ENCODE measurements around the gene ARL9.

Gene ARL9

GRCh38 chr4:56531149-56531770 lies 25.7 kb downstream of the ARL9 start:
- in situ Hi-C loops (cut with HindIII; ENCODE audit: low sequenced_read_pairs): no loop called here

GRCh38 chr4:56531823-56532222 lies 26.2 kb downstream of the ARL9 start:
- in situ Hi-C loops (cut with HindIII; ENCODE audit: low sequenced_read_pairs): no loop called here

- in situ Hi-C loops (cut with HindIII; ENCODE audit: low sequenced_read_pairs): no loop called here
Measured at GRCh38 chr4:56532239-56532638, 26.6 kb downstream of the ARL9 start.

- in situ Hi-C loops (cut with HindIII; ENCODE audit: low sequenced_read_pairs): loop anchor here (5.0 kb wide), 1 partner anchor 74 kb away; no protein-coding TSS in a partner anchor
Measured at GRCh38 chr4:56535915-56536314, 30.3 kb downstream of the ARL9 start.

- in situ Hi-C loops (cut with HindIII; ENCODE audit: low sequenced_read_pairs): loop anchor here (5.0 kb wide), 1 partner anchor 75 kb away; no protein-coding TSS in a partner anchor
Measured at GRCh38 chr4:56537147-56537546, 31.6 kb downstream of the ARL9 start.

GRCh38 chr4:56540826-56541225 lies 35.2 kb downstream of the ARL9 start:
- in situ Hi-C loops (cut with HindIII; ENCODE audit: low sequenced_read_pairs): no loop called here

- in situ Hi-C loops (cut with HindIII; ENCODE audit: low sequenced_read_pairs): no loop called here
Measured at GRCh38 chr4:56544573-56545131, 39.1 kb downstream of the ARL9 start.

- in situ Hi-C loops (cut with HindIII; ENCODE audit: low sequenced_read_pairs): loop anchor here (5.0 kb wide), 1 partner anchor 77 kb away; no protein-coding TSS in a partner anchor
Measured at GRCh38 chr4:56550642-56551041, 45.1 kb downstream of the ARL9 start.

GRCh38 chr4:56551516-56551915 lies 45.9 kb downstream of the ARL9 start:
- in situ Hi-C loops (cut with HindIII; ENCODE audit: low sequenced_read_pairs): loop anchor here (5.0 kb wide), 1 partner anchor 76 kb away; no protein-coding TSS in a partner anchor

GRCh38 chr4:56552273-56552672 lies 46.7 kb downstream of the ARL9 start:
- in situ Hi-C loops (cut with HindIII; ENCODE audit: low sequenced_read_pairs): loop anchor here (5.0 kb wide), 1 partner anchor 75 kb away; no protein-coding TSS in a partner anchor

GRCh38 chr4:56570041-56570440 lies 64.5 kb downstream of the ARL9 start:
- in situ Hi-C loops (cut with HindIII; ENCODE audit: low sequenced_read_pairs): no loop called here
